DMS153 treated with DMSO at 0.1 percent for 48 hours (cell line): ENCODE data around the gene ELOF1.
"Not testable (repeated sequence)": the region's sequence is repeated elsewhere in the genome, so short reads cannot be mapped to it uniquely, and the experiment has no call there.

Source experiments
- DNase-seq: peaks from one replicate; lab custom pipeline; 2025; ENCODE audit not compliant: unreplicated experiment; lab: John Stamatoyannopoulos, UW

ELOF1 gene

GRCh38 chr19:11558881-11559828, at the start of gene ELOF1:
ELOF1 (minus strand) TSS chr19:11559230; CDS start chr19:11554347, 4,883 bp downstream.
- DNase-seq, result peak; percentile 93

GRCh38 chr19:11606484-11606883, 47.5 kb upstream of the ELOF1 start:
- no peak for DNase-seq

GRCh38 chr19:11599704-11600103, 40.7 kb upstream of the ELOF1 start:
- DNase-seq, result not testable (repeated sequence)

GRCh38 chr19:11598746-11599145, 39.7 kb upstream of the ELOF1 start:
- no peak for DNase-seq

GRCh38 chr19:11598103-11598483, 39.1 kb upstream of the ELOF1 start:
- no peak for DNase-seq

- peak; percentile 84 for DNase-seq
Measured at GRCh38 chr19:11597202-11598102, 38.4 kb upstream of the ELOF1 start, which contains the start of gene ZNF627. ZNF627 (plus strand) TSS chr19:11597483; CDS start chr19:11597628, 145 bp downstream.

- no peak for DNase-seq
Measured at GRCh38 chr19:11596156-11596555, 37.1 kb upstream of the ELOF1 start.

- DNase-seq, result no peak
Measured at GRCh38 chr19:11594084-11594483, 35.1 kb upstream of the ELOF1 start.

- DNase-seq, result no peak
Measured at GRCh38 chr19:11587975-11588631, 29.1 kb upstream of the ELOF1 start.

- DNase-seq, result peak; percentile 74
Measured at GRCh38 chr19:11587302-11587974, 28.4 kb upstream of the ELOF1 start.

- no peak for DNase-seq
Measured at GRCh38 chr19:11586331-11586730, 27.3 kb upstream of the ELOF1 start.

- DNase-seq, result no peak
Measured at GRCh38 chr19:11581740-11582139, 22.7 kb upstream of the ELOF1 start.

GRCh38 chr19:11580116-11580515, 21.1 kb upstream of the ELOF1 start:
- DNase-seq, result no peak

- DNase-seq, result no peak
Measured at GRCh38 chr19:11578258-11579142, 19.5 kb upstream of the ELOF1 start.

- no peak for DNase-seq
Measured at GRCh38 chr19:11577451-11578257, 18.6 kb upstream of the ELOF1 start, which contains the start of gene ACP5. ACP5 (minus strand) TSS chr19:11577645; CDS start chr19:11577317, 328 bp downstream.

GRCh38 chr19:11576227-11576626, 17.2 kb upstream of the ELOF1 start:
- no peak for DNase-seq

GRCh38 chr19:11574689-11575088, 15.7 kb upstream of the ELOF1 start:
- no peak for DNase-seq

GRCh38 chr19:11573763-11574162, 14.7 kb upstream of the ELOF1 start:
- DNase-seq, result not testable (repeated sequence)
